Cardiac muscle cell (in vitro differentiated cells and primary cell): Measurements from ENCODE around the gene CDK5R2. TPM values are rescaled to one million over a fixed set of nuclear protein-coding genes. Genes with fewer than 3 reads are reported as not detected.

Experiments used
- DNase-seq, 2 donors: peaks; one replicate each; pipeline versions ENCODE4 v3.0.0 to v3.0.0-alpha.2; 2010 to 2017; ENCODE audit warnings: low read depth in 1 of 2, low spot score in 1 of 2
- H3K27ac ChIP-seq: fragments of 200-600 bp; sonication (generic); 2 replicates; pipeline ENCODE4 v1.5.1; 2016
- H3K27me3 ChIP-seq: fragments of 200-600 bp; sonication (generic); 2 replicates; pipeline ENCODE4 v1.6.0; 2016; ENCODE audit warnings: control low read depth
- H3K36me3 ChIP-seq: fragments of 200-600 bp; sonication (generic); 2 replicates; pipeline ENCODE4 v1.5.1; 2016; ENCODE audit warnings: control low read depth
- H3K4me1 ChIP-seq: fragments of 200-600 bp; sonication (generic); 2 replicates; pipeline ENCODE4 v1.8.1; 2017; ENCODE audit warnings: low read depth, mild to moderate bottlenecking, mixed run types
- H3K4me3 ChIP-seq: fragments of 200-600 bp; sonication (generic); 2 replicates; pipeline ENCODE4 v1.5.1; 2016; ENCODE audit warnings: mild to moderate bottlenecking
- H3K9me3 ChIP-seq: fragments of 200-600 bp; sonication (generic); 2 replicates; pipeline ENCODE4 v1.5.1; 2017; ENCODE audit warnings: low read depth, mild to moderate bottlenecking, control low read depth
- CTCF ChIP-seq: IDR thresholded peaks from 2 replicates; pipeline ENCODE4 v1.5.1; 2012; ENCODE audit warnings: low read depth, mild to moderate bottlenecking, low read length
- polyA plus RNA-seq: library from polyadenylated mRNA; unstranded; fragments of >200 nt; fragmentation: Nextera tagmentation; extraction: Ambion mirVana; gene quantifications from 2 replicates; pipeline ENCODE4 v1.2.1, GENCODE V29; 2016
- total RNA-seq: library from RNA; depleted of rRNA; stranded (reverse); fragments of >200 nt; gene quantifications from 2 replicates; pipeline ENCODE4 v1.2.3, GENCODE V29; 2016

The CDK5R2 gene
- total and polyA plus RNA-seq, 2 experiments from 2014 or later = 0.06 to 0.22 TPM

- Histone ChIP-seq H3K36me3 (no peaks in the 10 kb centered on the region), H3K27me3 (peaks cover 98% of the 10 kb centered on the region), H3K27ac (no peak overlapping the region), H3K4me3 (no peak overlapping the region), H3K4me1 (peaks cover 4% of the 10 kb centered on the region), H3K9me3 (no peaks in the 10 kb centered on the region)
- TF ChIP-seq CTCF = no peak
- DNase-seq = peak; percentile 37 to 54
These were observed 32.3 kb downstream of the CDK5R2 start for GRCh38 chr2:218991674-218992168.

DNA sequence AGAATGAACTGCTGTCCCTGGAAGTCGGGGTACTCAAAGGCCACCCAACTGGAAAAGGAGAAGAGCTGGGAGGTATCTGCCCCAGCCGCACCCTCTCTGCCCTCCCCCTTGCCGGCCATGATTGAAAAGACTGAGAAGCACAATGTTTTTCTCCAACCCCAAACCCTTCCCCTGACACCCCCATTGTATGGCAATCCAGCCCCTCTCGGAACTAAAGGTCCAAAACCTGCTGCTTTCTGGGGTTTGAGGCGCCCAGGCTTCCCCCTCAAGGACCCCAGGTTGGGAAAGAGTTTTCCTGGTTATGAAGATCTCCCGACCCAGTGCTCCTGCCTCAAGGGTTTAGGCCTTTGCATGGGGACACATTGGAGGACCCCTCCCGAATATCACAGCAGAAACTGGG, 32.7 kb downstream of the CDK5R2 start:
- no peaks in the 10 kb centered on the region for H3K36me3 ChIP-seq
- H3K4me3 ChIP-seq = no peak overlapping the region
- no peak for DNase-seq
- H3K9me3 ChIP-seq = no peaks in the 10 kb centered on the region
- peaks cover 96% of the 10 kb centered on the region for H3K27me3 ChIP-seq
- no peak for TF ChIP-seq CTCF
- peaks cover 4% of the 10 kb centered on the region for H3K4me1 ChIP-seq
- no peak overlapping the region for H3K27ac ChIP-seq

DNA sequence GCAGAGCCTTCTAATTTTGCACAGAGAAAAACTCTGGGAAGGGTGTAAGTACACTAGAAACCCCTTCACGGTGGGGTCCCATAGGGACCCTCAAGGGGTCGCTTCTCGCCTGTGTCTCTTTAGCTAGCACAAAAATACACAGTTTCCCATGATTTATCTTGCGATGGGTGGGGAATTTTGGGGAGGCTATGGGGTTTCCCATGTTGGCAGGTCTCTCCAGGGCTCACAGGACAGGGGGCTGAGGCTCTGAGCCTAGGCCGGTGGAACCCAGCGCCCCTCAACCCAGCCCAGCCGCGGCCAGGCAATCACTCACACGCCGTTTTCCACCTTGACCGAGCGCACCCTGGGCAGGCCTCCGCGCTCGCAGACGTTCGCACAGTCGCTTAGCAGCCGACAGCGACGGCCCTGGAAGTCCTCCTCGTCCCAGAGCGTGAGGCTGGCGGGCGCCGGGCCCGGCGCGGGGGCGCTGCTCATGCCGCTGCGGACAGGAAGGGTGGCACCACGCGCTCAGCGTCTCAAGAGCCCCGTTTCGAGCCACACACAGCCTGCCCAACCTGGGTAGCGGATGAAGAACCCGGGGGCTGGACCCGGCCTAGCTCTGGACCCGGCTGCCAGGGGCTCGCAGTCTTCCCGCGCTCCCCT, 33.4 kb downstream of the CDK5R2 start:
- H3K4me1 ChIP-seq = peaks cover 4% of the 10 kb centered on the region
- no peaks in the 10 kb centered on the region for H3K9me3 ChIP-seq
- no peak overlapping the region for H3K4me3 ChIP-seq
- H3K27ac ChIP-seq = no peak overlapping the region
- H3K36me3 ChIP-seq = no peaks in the 10 kb centered on the region
- DNase-seq = peak in 1 of 2 donors; percentile 36
- peaks cover 93% of the 10 kb centered on the region for H3K27me3 ChIP-seq
- TF ChIP-seq CTCF = no peak

DNA sequence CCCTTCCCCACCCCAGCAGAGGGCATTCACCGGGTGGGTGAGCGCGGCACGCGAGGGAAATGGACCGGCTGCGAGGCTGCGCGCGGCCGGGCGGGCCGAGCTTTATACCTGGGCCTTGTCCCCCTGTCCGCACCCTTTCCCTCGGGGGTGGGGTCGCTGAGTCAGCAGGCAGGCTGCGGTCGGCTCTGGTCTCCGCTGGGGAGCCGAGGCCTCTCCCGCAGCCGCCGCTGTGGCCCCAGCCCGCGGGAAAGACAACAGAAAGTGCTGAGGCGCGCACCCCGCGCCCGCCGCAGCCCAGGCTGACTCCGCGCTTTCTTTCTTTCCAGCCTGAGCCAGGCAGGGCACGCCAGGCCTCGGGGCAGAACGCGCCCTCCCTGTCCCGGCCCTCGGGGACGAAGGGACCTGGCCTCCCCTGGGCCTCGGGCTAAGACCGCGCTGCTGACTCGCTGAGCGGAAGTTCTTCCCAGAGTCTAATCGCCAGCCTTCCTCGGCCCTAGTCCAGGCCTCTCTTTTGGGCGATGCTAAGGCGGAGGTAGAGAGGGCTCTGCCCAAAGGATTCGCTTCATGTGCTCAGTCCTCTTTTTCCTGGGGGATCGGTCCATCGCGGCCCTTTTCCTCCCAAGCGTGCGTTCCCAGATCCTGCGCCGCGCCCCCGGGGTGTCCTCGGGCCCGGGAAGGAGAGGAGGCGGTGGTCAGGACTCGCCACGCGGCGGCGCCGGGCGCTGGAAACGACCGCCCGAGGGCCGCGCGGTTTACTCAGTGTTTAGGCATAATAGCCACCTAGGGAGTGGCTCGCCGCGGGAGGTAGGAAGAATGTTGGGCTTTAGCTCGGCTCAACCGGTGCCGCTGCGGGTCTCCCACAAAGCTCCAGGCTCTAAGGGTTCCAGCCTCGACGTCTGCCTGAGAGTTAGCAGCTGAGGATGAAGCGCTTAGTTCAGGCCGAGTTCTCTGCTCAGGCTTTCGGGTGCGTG, 34.2 kb downstream of the CDK5R2 start, which contains the start of gene CRYBA2:
Gene CRYBA2 (minus strand): TSS at position 78 of the 971 bp plus-strand sequence. CDS start 246 bp downstream, outside the sequence.
- Histone ChIP-seq H3K9me3 (no peaks in the 10 kb centered on the region), H3K27me3 (peaks cover 89% of the 10 kb centered on the region), H3K27ac (no peak within 1 kb of the TSS), H3K4me1 (peaks cover 4% of the 10 kb centered on the region), H3K4me3 (no peak within 1 kb of the TSS), H3K36me3 (no peaks in the 10 kb centered on the region)
- peak; percentile 30 for TF ChIP-seq CTCF
- no peak for DNase-seq

- Histone ChIP-seq H3K9me3 (no peaks in the 10 kb centered on the region), H3K4me3 (no peak overlapping the region), H3K36me3 (no peaks in the 10 kb centered on the region), H3K27me3 (peaks cover 89% of the 10 kb centered on the region), H3K27ac (no peak overlapping the region), H3K4me1 (peaks cover 14% of the 10 kb centered on the region)
- DNase-seq = no peak
- no peak for TF ChIP-seq CTCF
These were observed 36.1 kb downstream of the CDK5R2 start for GRCh38 chr2:218995561-218995960.
